ENCODE data around the gene TMEM45A.
"Not testable (repeated sequence)": the region's sequence is repeated elsewhere in the genome, so short reads cannot be mapped to it uniquely, and the experiment has no call there.

Gene TMEM45A

GRCh38 chr3:100540791-100541334, 48.4 kb downstream of the TMEM45A start:
- Histone ChIP-seq H3K4me3 (ENCODE audit: low read depth, low read length) (no peak overlapping the region), H3K27me3 (ENCODE audit: insufficient read depth, low read depth, severe bottlenecking) (no peaks in the 10 kb centered on the region), H3K9me3 (ENCODE audit: severe bottlenecking) (no peaks in the 10 kb centered on the region), H3K36me3 (no peaks in the 10 kb centered on the region), H3K27ac (no peak overlapping the region)
- TF ChIP-seq CTCF (IDR thresholded peaks at IDR 0.05; ENCODE audit: low read depth, low read length), result no peak
- no peak for DNase-seq

- H3K4me3 ChIP-seq (ENCODE audit: low read depth, low read length); DNase-seq; H3K9me3 ChIP-seq (ENCODE audit: severe bottlenecking); H3K27me3 ChIP-seq (ENCODE audit: insufficient read depth, low read depth, severe bottlenecking); H3K36me3 ChIP-seq; H3K27ac ChIP-seq: not testable (repeated sequence)
Observed at GRCh38 chr3:100541428-100541827, 49.0 kb downstream of the TMEM45A start.

- no peak for TF ChIP-seq CTCF (IDR thresholded peaks at IDR 0.05; ENCODE audit: low read depth, low read length)
- Histone ChIP-seq H3K36me3 (no peaks in the 10 kb centered on the region), H3K27me3 (ENCODE audit: insufficient read depth, low read depth, severe bottlenecking) (no peaks in the 10 kb centered on the region), H3K27ac (no peak overlapping the region), H3K9me3 (ENCODE audit: severe bottlenecking) (no peaks in the 10 kb centered on the region), H3K4me3 (ENCODE audit: low read depth, low read length) (no peak overlapping the region)
- DNase-seq, result no peak
Observed at GRCh38 chr3:100545371-100545770, 53.0 kb downstream of the TMEM45A start.

- no peaks in the 10 kb centered on the region for H3K9me3 ChIP-seq (ENCODE audit: severe bottlenecking)
- H3K36me3 ChIP-seq, result no peaks in the 10 kb centered on the region
- H3K27ac ChIP-seq, result no peak overlapping the region
- no peak for DNase-seq
- no peak for TF ChIP-seq CTCF (IDR thresholded peaks at IDR 0.05; ENCODE audit: low read depth, low read length)
- H3K4me3 ChIP-seq (ENCODE audit: low read depth, low read length), result no peak overlapping the region
- H3K27me3 ChIP-seq (ENCODE audit: insufficient read depth, low read depth, severe bottlenecking), result no peaks in the 10 kb centered on the region
Observed at GRCh38 chr3:100546020-100546744, 53.8 kb downstream of the TMEM45A start.

- no peaks in the 10 kb centered on the region for H3K36me3 ChIP-seq
- H3K9me3 ChIP-seq (ENCODE audit: severe bottlenecking), result no peaks in the 10 kb centered on the region
- no peak for TF ChIP-seq CTCF (IDR thresholded peaks at IDR 0.05; ENCODE audit: low read depth, low read length)
- H3K27ac ChIP-seq, result no peak overlapping the region
- H3K27me3 ChIP-seq (ENCODE audit: insufficient read depth, low read depth, severe bottlenecking), result no peaks in the 10 kb centered on the region
- DNase-seq, result no peak
- no peak overlapping the region for H3K4me3 ChIP-seq (ENCODE audit: low read depth, low read length)
Observed at GRCh38 chr3:100548053-100548452, 55.6 kb downstream of the TMEM45A start.

- Histone ChIP-seq H3K4me3 (ENCODE audit: low read depth, low read length) (no peak overlapping the region), H3K9me3 (ENCODE audit: severe bottlenecking) (no peaks in the 10 kb centered on the region), H3K27ac (no peak overlapping the region), H3K36me3 (no peaks in the 10 kb centered on the region), H3K27me3 (ENCODE audit: insufficient read depth, low read depth, severe bottlenecking) (no peaks in the 10 kb centered on the region)
- DNase-seq, result no peak
- no peak for TF ChIP-seq CTCF (IDR thresholded peaks at IDR 0.05; ENCODE audit: low read depth, low read length)
Observed at GRCh38 chr3:100553618-100554372, 61.4 kb downstream of the TMEM45A start.
